Effector memory CD4-positive, alpha-beta T cell (primary cell): ENCODE measurements around the gene MET.

ENCODE experiments used
- DNase-seq, 3 donors: peaks; one replicate each; pipeline ENCODE4 v3.0.0-alpha.2; 2020
- H3K27ac ChIP-seq: 2 replicates; pipeline ENCODE4 v1.7.0; 2013; ENCODE audit warnings: mild to moderate bottlenecking, low read length, moderate library complexity; ENCODE audit not compliant: insufficient read depth, poor library complexity, severe bottlenecking
- H3K27me3 ChIP-seq: replicated peaks from 2 replicates; pipeline ENCODE4 v1.7.0; 2013; ENCODE audit warnings: mild to moderate bottlenecking, low read length; ENCODE audit not compliant: insufficient read depth, control insufficient read depth, poor library complexity, severe bottlenecking
- H3K36me3 ChIP-seq: 2 replicates; pipeline ENCODE4 v1.7.0; 2013; ENCODE audit warnings: mild to moderate bottlenecking, low read length, moderate library complexity; ENCODE audit not compliant: control insufficient read depth, insufficient read depth
- H3K4me1 ChIP-seq: 2 replicates; pipeline ENCODE4 v1.7.0; 2013; ENCODE audit warnings: low read length, mild to moderate bottlenecking; ENCODE audit not compliant: control insufficient read depth, insufficient read depth, poor library complexity, severe bottlenecking
- H3K4me3 ChIP-seq: 2 replicates; pipeline ENCODE4 v1.7.0; 2013; ENCODE audit warnings: low read length, low read depth, mild to moderate bottlenecking; ENCODE audit not compliant: insufficient read depth, poor library complexity, severe bottlenecking
- H3K9me3 ChIP-seq: 2 replicates; pipeline ENCODE4 v1.7.0; 2013; ENCODE audit warnings: mild to moderate bottlenecking, low read length, moderate library complexity; ENCODE audit not compliant: control insufficient read depth

MET gene

GRCh38 chr7:116779216-116779615 is 107.2 kb downstream of the MET start:
- Histone ChIP-seq H3K9me3 (no peaks in the 10 kb centered on the region), H3K36me3 (no peaks in the 10 kb centered on the region), H3K27ac (no peak overlapping the region), H3K4me3 (no peak overlapping the region), H3K27me3 (no peaks in the 10 kb centered on the region), H3K4me1 (no peaks in the 10 kb centered on the region)
- no peak for DNase-seq

- Histone ChIP-seq H3K36me3 (no peaks in the 10 kb centered on the region), H3K27me3 (no peaks in the 10 kb centered on the region)
- DNase-seq = no peak
Observed at GRCh38 chr7:116779931-116780330, 107.9 kb downstream of the MET start.

DNA sequence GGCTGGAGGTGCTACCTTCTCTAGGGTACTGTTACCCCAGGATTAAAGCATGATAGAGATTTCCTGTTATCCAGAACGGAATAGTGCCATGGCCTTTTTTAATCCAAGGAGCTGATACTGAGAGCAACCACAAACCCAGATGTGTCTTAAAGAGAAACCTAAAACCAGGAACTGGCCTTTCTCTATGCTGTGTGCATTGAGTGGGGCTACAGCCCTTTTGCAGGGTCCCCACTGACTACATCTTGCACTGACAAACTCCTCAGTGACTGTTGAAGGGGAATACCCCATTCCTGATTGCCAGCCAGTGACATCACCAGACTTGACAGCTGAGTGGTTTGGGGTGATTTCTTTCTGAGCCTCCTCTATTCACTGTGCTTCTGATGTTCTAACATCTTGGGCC is 108.5 kb downstream of the MET start:
- H3K27ac ChIP-seq = no peak overlapping the region
- DNase-seq = no peak
- H3K9me3 ChIP-seq = no peaks in the 10 kb centered on the region
- no peak overlapping the region for H3K4me3 ChIP-seq
- H3K4me1 ChIP-seq = no peaks in the 10 kb centered on the region
- no peaks in the 10 kb centered on the region for H3K36me3 ChIP-seq
- no peaks in the 10 kb centered on the region for H3K27me3 ChIP-seq

More at GRCh38 chr7:116779931-116780330, 107.9 kb downstream of the MET start:
- Histone ChIP-seq H3K4me3 (no peak overlapping the region), H3K27ac (no peak overlapping the region), H3K9me3 (no peaks in the 10 kb centered on the region), H3K4me1 (no peaks in the 10 kb centered on the region)

DNA sequence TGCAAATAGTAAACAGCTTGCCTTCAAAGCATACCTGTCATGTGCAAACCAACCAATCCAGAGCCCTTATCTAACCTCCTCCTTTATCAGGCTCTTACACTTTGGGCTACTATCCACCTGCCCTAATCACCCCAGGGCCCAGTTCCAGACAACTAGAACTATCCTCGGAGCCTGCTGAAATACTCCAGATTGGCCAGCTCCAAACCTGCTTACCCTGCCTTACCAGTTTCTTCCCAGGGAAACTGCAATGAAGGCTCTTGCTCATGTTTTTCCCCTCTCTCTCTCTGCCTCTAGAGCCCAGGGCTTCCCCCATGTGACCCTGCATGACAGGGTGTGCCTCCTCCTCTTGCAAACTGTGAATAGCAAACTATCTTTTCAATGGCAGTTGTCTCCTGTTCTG is 109.0 kb downstream of the MET start:
- no peak overlapping the region for H3K4me3 ChIP-seq
- H3K9me3 ChIP-seq = no peaks in the 10 kb centered on the region
- no peaks in the 10 kb centered on the region for H3K36me3 ChIP-seq
- no peaks in the 10 kb centered on the region for H3K4me1 ChIP-seq
- H3K27ac ChIP-seq = no peak overlapping the region
- no peaks in the 10 kb centered on the region for H3K27me3 ChIP-seq
- DNase-seq = no peak

DNA sequence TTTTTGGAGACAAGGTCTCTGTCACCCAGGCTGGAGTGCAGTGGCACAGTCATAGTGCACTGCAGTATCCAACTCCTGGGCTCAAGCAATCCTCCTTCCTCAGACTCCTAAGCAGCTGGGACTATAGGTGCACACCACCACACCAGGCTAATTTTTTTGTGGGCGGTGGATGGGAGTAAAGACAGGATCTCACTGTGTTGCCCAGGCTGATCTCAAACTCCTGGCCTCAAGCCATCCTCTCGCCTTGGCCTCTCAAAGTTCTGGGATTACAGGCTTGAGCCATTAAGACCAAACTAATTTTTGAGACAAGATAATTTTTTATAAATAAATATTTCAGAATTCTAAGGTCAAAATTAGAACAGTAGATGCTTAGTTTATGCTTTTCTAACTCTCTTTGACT is 109.6 kb downstream of the MET start:
- no peak overlapping the region for H3K27ac ChIP-seq
- no peaks in the 10 kb centered on the region for H3K9me3 ChIP-seq
- no peaks in the 10 kb centered on the region for H3K27me3 ChIP-seq
- H3K36me3 ChIP-seq = no peaks in the 10 kb centered on the region
- H3K4me3 ChIP-seq = no peak overlapping the region
- H3K4me1 ChIP-seq = no peaks in the 10 kb centered on the region
- DNase-seq = no peak

- no peaks in the 10 kb centered on the region for H3K27me3 ChIP-seq
- no peaks in the 10 kb centered on the region for H3K4me1 ChIP-seq
- H3K36me3 ChIP-seq = no peaks in the 10 kb centered on the region
- no peaks in the 10 kb centered on the region for H3K9me3 ChIP-seq
- H3K4me3 ChIP-seq = no peak overlapping the region
- no peak for DNase-seq
- H3K27ac ChIP-seq = no peak overlapping the region
Observed at GRCh38 chr7:116782177-116782711, 110.2 kb downstream of the MET start.

DNA sequence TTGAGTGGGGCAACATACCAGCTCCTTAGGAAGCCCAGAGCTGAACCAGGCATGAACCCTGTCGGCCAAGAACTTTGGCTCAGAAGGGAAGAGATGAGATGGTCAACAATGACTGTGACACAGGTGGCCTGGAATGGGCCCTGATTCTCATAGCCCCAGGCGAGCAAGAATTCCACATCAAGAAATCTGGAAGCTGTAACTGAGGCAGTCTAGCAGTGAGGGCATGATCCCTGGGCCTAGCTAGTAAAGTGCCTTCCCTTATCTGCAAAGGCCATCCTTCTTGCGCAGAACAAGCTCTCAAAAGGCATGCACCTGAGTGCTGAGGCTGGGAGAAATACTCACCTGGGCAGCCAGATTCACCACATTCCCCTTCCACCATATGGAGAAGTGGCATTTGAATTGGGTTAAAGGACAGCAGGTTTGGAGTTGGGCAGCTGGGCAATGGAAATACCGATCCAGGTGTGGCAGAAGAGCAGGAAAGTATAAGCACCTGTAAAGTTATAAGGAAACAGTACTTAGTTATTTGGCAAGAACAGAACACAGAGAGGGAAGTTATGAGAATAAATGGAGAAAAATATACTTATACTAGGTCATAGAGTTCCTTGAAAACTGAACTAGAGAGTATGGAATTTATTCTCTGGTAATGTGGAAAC is 111.8 kb downstream of the MET start:
- no peak for DNase-seq
- Histone ChIP-seq H3K36me3 (no peaks in the 10 kb centered on the region), H3K4me1 (no peaks in the 10 kb centered on the region), H3K9me3 (no peaks in the 10 kb centered on the region), H3K4me3 (no peak overlapping the region), H3K27ac (no peak overlapping the region), H3K27me3 (no peaks in the 10 kb centered on the region)

GRCh38 chr7:116784647-116785046 is 112.7 kb downstream of the MET start:
- no peaks in the 10 kb centered on the region for H3K36me3 ChIP-seq
- H3K27me3 ChIP-seq = no peaks in the 10 kb centered on the region
- H3K4me1 ChIP-seq = no peaks in the 10 kb centered on the region

GRCh38 chr7:116785843-116786242 is 113.8 kb downstream of the MET start:
- H3K4me1 ChIP-seq = no peaks in the 10 kb centered on the region
- no peaks in the 10 kb centered on the region for H3K36me3 ChIP-seq

More at GRCh38 chr7:116784647-116785046, 112.7 kb downstream of the MET start:
- no peak overlapping the region for H3K4me3 ChIP-seq
- no peak overlapping the region for H3K27ac ChIP-seq
- no peaks in the 10 kb centered on the region for H3K9me3 ChIP-seq
- no peak for DNase-seq

DNA sequence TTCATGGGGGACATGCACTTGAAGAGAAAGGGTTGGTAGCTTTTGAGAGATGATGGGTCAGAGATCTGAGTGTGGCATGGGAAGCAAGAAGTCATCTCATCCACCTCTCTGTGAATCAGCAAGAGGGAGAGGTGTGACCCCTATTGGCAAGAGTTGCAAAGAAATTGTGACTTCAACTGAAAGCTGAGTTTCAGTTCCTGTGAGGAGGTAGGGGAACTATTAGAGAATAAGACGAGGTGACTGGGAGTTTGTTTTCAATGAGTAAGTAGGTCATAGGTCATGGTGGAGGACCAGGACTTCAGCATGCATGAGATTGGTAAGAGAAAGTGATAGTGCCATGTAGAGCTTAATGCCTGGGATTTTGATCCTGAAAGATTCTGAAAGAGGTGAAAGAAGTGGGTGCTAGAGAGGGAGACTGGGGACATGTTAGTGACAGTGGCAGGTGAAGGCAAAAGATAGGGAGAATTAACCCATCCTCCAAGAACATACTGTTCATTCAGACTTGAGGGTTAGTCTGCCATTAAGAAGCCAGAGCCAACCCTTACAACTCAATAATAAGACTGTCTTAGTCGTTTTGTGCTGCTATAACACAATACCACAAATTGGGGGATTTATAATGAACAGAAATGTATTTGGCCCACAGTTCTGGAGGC is 114.9 kb downstream of the MET start:
- no peak overlapping the region for H3K4me3 ChIP-seq
- H3K36me3 ChIP-seq = no peaks in the 10 kb centered on the region
- H3K27ac ChIP-seq = no peak overlapping the region
- no peaks in the 10 kb centered on the region for H3K9me3 ChIP-seq
- H3K27me3 ChIP-seq = no peaks in the 10 kb centered on the region
- no peak for DNase-seq
- H3K4me1 ChIP-seq = no peaks in the 10 kb centered on the region

More at GRCh38 chr7:116785843-116786242, 113.8 kb downstream of the MET start:
- Histone ChIP-seq H3K4me3 (no peak overlapping the region), H3K9me3 (no peaks in the 10 kb centered on the region), H3K27me3 (no peaks in the 10 kb centered on the region), H3K27ac (no peak overlapping the region)
- DNase-seq = no peak
